ELR (cell line): ENCODE measurements around the gene LRP4.

Experiments used
- DNase-seq: peaks from one replicate; pipeline ENCODE4 v3.0.0-alpha.2; 2015; ENCODE audit warnings: low read depth

LRP4 gene

DNA sequence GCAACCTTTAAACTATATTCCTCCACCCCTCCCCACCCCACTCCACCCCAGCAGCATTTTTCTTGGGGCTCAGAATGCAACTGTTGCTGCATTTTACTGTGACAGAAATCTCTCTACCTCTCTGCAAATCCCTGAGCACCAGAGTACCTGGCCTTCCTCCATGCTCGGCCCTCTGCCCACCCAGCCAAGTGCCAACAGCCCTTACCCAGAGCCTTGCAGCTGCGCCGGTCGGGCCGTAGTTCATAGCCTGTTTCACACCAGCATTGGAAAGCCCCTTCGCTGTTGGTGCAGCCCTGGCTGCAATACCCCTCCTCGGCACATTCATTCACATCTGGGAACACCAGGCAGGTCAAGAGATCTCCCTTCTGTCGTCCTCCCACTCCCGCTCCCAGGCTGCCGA, 23.4 kb downstream of the LRP4 start:
- DNase-seq, result no peak

DNA sequence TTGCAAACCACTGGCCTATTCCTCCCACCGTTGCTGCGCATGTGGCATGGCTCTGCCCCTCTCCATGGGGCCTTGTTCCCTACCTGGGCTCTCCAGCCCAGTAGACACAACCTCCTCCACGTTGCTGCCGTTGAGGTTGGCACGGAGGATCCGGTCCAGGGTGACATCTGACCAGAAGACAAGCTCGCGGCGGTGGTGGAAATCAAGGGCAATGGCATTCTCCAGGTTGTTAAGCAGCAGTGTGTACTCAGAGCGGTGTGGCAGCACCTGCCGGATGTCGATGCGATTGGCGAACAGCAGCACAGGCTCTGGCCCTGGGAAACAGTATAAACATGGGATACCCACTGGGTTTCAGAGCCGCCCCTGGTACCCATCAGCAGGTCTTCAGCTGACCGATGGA, 23.8 kb downstream of the LRP4 start:
- no peak for DNase-seq

DNA sequence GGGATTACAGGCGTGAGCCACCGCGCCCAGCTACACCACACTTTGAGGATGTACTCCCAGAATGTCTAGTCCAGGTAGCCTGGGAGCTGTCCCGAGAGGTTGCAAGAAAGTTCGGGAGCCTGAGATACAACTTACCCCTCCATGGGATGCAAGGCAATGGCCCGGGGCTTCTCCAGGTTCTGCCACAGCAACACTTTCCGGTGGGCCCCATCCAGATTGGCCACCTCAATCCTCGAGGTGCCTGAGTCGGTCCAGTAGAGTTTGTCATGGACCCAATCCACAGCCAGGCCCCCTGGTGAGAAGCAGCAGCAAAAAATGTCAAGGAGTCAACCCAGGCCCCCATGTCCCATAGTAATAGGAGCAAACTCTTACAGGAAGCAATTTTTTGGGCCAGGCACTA, 25.5 kb downstream of the LRP4 start:
- DNase-seq, result no peak

DNA sequence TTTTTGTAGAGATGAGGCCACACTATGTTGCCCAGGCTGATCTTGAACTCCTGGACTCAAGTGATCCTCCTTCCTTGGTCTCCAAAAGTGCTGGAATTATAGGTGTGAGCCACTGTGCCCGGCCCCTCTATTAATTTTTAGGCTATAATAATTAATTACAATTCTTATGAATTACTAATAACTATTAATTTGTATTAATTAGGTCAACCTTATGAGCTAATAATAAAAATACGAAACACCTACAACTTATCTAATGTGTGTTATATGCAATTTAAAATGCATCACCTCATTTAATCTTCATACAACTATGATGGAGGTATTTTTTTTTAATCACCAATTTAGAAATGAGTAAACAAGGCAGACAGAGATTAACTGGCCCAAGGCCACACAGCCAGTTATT, 26.2 kb downstream of the LRP4 start:
- DNase-seq, result no peak

DNA sequence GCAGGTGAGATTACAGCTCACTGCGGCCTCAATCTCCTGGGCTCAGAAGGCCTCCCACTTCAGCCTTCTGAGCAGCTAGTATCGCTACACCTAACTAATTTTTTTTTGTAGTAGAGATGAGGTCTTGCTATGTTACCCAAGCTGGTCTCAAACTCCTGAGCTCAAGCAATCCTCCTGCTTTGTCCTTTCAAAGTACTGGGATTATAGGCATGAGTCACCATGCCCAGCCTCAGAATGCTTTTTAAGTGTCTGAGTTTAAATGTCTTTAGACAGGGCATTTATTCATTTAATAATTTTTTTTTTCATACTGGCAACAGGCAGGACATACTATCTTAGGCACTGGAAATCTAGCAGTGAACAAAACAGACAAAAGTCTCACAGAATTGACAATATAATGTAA, 27.7 kb downstream of the LRP4 start:
- peak; percentile 16 for DNase-seq

DNA sequence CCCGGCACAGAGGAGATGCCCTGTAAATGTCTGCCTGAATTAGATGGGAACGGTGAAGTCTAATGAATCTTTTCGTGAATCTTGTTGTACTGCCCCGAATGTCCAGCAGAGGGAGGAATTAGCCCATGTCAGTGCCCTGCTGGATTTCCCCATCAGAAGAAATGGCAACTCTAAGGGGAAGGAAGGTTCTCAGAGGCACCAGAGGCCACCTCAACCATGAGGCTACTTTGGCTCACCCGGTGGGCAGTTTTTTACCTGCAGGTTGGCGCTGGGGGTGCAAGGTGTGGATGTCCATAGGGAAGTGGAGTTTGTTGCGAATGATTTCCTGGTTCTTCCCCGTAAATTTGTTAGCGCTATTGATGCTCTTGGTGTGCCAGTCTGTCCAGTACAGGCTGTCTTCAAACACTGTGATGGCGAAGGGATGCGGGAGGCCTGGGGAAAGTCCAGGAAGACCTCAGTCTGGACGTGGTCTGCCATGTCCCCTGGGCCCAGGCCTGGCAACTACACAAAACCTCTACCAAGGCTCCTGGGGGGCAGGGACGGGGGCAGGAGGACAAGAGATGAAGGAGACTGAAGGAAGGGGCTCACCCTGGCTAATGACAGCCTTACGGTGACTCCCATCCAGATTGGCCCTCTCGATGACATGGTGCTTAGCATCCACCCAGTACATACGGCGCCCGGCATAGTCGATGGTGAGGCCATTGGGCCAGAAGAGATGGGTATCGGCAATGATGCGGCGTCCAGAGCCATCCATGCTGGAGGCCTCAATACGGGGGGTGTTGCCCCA, 28.5 kb downstream of the LRP4 start:
- DNase-seq, result peak; percentile 80

DNA sequence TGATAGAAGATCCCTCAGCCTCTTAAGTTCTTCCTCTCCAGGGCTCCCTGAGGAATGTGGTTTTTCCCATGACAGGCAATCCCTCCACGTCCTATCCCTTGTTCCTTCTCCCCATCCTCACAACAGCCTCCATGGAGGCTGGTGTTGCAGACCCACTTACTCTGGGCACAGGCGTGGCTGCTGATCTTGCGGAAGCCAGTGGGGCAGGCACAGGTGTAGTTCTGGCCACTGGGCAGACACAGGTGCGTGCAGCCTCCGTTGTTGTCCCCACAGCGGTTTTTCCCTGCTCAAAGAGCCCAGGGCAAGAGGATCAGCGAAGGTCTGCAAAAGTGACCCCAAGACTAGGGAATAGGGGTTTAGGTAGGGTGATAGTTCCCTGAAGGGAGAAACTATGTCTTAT, 29.1 kb downstream of the LRP4 start:
- DNase-seq, result no peak

DNA sequence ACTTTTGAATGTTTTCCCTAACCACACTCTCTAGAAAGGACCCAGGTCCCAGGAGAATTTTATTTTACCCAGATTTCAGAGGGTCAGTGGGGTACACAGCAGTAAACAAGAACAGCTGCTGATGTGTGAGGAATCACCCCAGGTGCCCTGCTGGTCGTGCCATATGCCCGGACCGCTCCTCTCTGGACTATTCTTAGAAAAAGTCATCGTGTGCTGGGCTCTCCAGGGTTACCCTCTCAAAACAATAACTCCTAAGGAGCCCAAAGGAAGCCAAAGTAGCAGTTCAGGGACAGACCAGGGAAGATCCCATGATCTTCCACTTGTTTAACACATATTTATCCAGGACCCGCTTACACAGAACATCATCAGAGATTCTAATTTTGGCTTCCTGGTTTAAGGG, 29.7 kb downstream of the LRP4 start:
- no peak for DNase-seq

DNA sequence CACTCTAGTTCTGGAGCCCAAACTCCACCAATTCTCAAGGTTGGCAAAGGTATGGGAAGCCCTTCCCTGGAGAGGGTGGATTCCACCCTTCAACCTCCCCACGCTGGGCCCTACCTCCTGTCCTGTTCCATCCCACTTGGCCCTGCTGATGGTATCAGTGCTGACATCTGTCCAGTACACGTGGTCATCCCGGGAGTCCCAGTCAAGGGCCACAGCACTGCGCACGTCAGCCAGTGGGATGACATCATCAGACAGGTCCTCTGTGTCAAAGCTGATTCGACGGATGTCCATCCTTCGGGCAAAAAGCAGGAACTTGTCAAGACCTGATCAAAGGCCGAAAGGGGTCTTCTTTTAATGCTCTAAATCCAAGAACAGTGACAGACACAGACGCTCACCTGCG, 32.1 kb downstream of the LRP4 start:
- DNase-seq, result no peak

DNA sequence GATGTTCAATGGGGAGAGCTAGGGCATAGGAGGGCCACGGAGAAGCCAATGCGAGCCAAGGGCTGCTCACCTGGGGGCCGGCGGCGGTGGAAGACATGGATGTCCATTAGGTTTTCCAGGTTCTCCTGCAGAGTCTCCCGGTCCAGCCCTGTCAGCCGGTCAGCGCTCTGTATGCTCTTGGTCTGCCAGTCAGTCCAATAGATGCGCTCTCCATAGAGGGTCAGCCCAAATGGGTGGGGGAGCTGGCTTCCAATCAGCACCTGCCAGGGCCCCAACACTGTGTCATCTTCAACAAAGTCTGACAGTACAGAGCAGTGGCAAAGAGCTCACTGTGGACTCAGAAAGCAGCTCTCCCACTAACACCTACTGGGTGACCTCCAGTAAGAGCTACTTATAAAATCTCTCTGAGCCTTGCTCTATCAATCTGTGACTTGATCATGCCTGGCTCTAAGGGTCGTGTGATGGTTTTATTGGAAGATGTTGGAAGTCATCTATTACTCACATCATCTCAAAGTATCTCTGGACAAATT, 39.2 kb downstream of the LRP4 start:
- DNase-seq, result no peak

DNA sequence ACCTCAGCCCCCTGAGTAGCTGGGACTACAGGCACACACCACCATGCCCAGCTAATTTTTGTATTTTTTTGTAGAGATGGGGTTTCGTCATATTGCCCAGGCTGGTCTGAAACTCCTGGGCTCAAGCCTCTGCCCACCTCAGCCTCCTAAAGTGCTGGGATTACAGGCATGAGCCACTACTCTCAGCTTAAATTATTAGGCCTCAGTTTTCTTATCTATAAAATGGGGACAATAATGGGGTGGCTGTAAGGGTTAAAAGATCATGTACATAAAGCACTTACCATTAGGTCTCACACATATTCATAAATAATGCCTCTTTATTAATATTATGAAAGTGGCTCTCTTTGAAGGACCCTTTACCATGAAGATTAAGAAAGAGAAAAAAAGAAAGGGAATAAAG, 40.8 kb downstream of the LRP4 start:
- no peak for DNase-seq

DNA sequence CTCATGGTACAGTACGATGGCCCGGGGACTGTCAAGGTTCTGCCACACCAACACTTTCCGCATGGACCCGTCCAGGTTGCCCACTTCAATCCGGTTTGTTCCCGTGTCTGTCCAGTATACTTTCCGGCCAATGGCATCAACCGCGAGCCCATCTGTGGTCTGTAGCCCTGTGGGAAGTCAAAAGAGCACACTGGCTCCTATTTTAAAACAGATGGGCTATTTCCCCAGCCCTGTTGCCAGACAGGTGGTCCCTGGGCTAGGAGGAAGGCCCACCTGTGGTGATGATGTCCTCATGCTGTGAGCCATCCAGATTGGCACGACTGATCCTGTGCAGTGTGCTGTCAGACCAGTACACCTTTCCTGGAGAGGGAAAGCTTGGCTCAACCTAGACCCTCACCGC, 41.9 kb downstream of the LRP4 start:
- DNase-seq, result no peak

DNA sequence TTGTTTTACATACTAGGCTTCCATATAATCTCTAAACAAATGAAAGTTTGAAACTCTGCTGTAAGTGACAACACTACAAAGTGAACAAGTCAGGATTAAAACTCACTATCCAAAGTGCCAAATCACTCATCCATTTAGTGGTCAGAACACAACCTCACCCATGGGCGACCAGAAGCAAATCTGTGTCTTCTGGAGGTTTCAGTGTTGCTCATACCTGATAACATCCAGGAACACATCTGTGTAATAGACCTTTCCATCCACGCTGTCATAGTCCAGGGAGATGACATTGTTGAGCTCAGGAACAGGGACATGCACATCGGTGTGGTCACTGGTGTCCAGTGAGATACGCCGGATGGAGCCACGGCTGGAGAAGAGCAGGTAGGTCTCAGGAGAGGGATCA, 43.8 kb downstream of the LRP4 start:
- DNase-seq, result no peak

DNA sequence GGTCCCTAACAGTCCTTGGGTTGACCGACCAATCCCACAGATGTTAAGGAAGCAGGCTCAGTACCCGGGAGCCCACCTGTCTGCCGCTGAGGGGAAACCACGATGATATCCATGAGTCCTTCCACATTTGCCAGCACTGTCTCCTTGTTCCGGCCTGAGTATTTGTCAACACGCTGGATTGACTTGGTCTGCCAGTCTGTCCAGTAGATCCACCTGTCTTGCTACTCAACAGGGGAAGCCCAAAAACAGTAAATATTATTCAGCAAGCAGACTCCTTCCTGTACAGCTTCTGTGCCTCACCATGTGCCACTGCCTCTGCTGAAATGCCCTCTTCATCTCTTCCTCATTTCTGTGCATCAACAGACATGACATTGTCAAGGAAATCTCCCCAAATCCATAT, 49.4 kb downstream of the LRP4 start:
- DNase-seq, result no peak

DNA sequence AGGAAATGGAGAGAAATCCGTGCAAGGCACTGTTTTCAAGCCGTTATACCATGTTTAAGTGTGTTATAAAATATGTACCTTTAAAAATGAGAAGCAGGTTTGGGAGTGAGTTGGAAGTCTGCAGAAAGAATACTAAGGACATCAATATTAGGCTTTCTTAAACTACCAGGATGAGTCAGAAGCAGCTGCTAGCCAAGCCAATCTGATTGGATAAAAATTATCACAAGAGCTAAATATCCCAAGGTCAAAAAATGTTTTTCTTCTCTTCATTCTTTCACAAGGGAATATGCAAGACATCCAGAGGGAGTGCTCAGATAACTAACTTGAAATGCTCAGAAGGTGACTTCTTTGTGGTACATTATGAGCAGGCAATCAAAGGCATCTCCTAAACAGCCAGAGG, 53.0 kb downstream of the LRP4 start:
- DNase-seq, result peak; percentile 20

DNA sequence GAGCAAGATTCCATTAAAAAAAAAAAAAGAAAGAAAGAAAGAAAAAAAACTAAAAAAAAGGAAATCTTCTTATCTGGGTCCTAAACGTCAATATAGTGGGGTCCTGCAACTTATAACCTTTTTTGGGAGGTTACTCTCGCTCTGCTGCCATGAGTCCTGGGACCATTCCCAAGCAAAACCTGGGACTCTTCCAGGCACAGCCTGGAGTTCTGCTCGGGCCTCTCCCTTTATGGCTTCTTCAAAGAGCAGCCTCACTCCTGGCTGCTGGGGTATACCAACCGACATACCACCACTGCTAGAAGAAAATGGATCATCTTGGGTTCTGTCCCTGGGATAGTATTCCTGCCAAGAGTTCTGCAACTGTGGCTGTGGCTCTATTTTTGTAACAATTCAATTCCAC, 58.1 kb downstream of the LRP4 start:
- no peak for DNase-seq

DNA sequence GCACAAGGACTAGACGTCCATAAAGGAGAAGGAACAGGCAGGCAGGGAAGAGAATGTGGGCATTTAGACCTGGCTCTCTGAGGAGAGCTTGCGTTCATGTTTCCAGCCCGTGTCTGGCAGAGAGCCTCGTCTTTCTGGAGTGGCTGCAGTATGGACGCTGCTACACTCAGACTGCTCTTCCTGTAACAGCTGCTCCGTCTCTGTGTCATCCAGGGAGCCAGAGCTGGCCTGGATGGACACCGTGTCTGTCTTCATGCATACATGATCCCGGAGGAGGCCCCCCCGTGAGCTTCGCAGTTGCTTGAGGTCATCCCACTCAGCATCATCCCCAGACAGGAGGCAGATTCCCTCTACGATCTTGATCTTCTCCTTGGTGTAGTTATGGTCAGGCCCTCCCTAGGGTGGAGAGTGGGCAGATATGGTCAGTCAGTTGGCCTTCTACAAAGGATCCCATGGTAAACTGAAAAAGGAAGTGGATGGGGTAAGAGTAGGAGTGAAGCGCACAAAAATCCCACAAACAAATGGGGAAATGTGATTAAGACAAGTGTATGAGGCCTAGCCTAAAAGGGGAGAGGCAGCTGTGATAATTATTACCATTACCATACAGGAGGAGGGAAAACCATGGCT, 59.3 kb downstream of the LRP4 start:
- no peak for DNase-seq

DNA sequence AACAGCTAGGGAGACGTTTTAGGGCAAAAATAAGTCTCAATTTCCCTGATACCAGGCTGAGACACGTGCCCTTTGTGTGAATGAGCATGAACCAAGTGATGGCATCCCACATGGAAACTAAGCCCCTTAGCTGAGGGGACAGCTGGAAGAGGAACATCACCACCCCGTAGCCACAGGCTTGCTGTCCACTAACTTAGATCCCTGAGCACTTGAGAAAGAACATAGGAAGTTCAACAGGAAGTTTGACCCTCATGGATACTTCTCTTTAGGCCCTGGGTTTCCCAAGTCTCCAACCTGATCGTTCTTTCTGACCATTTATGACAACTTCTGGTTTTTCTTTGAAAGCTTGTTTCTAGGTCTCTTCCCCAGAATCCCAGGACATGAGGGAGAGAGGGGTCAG, 60.7 kb downstream of the LRP4 start:
- DNase-seq, result no peak

DNA sequence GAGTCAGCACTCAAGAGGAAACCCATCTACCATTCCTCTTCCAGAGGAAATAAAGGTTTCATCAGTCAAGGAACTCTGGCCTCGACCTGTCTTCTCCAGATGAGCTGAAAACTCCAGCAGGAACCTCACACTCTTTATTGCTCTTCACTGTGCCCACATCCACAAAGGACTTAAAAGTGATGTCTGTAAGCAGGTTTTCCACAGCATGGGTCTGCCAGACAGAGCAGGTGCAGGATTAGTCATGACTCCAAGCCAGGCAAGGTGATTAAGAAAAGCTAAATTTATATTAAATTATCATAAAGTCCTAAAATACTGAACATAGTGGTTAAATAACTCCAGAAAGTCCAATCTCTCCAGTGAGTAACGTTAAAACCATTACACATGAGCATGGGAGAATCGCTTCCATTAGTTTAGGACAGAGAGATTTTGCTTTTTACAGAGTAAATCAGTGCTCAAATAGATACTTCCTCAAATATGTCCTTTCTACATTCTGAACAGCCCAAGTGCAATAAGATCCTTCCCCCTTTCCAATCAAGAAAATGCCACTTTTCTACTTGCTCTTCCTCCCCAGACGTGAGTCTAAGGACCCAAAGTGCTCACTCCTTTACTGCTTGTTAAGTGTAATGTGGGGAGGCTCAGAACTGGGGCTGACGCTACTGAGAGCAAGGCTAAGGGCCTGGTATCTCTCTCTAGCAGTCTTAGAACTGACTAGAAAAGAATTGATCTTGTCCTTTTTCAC, 61.6 kb downstream of the LRP4 start:
- no peak for DNase-seq

DNA sequence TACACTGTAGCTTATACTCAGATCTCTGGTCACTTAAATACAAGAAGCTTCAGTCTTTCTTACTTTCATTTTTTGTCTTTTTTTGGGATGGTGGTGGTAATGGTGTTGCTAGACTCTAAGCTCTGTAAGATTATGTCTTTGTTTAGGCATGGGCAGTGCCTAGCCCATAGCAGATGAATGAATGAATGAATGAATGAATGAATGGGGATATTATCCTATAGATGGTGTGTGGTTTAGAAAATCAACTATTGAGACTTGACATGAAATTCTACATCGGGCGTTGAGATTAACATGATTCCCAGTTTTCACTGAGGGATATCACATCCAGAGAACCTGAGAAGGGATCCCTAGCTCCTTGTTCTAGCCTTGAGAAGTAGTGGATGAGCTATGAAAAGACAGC, 62.5 kb downstream of the LRP4 start:
- no peak for DNase-seq

DNA sequence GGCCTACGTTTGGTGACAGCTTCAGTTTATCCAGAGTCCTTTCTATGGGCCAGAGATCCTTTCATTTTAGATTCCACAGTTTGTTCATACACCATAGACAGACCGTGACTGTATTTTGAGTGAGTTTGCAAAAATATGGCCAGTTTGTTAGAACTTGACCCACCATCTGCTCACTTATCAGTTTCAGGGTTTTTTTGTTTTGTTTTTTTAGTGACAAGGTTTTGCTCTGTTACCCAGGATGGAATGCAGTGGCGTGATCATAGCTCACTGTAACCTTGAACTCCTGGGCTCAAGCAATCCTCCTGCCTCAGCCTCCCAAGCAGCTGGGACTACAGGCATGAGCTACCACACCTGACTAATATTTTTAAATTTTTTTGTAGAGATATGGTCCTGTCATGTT, 63.2 kb downstream of the LRP4 start:
- DNase-seq, result no peak

DNA sequence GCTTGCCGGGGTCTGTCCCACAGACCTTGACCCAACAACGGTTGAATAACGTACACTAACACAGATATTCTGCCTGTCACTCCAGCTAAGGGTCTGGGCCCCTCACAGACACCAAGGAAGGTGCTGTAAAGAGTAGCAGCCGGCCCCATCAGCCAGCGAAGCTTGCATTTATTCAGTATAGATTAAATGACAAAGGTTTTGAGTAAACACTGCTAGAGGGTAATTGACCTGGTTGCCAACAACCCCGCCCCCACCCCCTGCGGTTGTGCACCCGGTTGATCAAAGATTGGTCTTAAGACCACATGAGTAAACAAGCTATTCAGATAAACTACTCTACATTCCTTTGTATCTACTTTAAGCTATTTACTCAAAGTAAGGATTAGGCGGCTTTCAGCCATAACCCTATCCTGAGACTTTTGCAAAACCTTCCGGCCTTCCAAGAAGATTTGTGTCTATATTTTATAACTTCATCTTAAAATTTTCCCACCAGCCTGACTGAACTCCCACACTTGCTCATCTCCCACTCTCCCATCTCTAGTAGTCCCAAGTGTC, 67.4 kb downstream of the LRP4 start:
- DNase-seq, result no peak

DNA sequence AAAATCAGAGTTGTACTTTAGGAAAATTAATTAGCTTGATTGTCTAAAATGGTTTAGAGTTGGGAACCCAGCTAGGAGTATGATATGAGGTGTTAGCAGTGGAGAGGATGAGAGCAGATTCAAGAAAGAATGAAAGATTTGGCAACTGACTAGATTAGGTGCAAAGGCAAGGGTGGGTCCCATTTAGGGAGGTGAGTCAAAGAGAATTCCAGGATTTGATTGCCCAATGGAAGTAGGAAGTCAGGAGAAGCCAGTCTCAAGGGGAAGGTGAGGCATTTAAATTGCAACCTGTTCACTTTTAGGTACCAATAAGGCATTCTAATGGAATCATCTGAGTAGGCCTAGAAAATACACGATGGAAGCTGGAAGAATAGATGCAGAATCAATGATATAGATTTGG, 68.7 kb downstream of the LRP4 start:
- DNase-seq, result no peak
